Measurements from ENCODE around the gene CPVL.

The CPVL gene

DNA sequence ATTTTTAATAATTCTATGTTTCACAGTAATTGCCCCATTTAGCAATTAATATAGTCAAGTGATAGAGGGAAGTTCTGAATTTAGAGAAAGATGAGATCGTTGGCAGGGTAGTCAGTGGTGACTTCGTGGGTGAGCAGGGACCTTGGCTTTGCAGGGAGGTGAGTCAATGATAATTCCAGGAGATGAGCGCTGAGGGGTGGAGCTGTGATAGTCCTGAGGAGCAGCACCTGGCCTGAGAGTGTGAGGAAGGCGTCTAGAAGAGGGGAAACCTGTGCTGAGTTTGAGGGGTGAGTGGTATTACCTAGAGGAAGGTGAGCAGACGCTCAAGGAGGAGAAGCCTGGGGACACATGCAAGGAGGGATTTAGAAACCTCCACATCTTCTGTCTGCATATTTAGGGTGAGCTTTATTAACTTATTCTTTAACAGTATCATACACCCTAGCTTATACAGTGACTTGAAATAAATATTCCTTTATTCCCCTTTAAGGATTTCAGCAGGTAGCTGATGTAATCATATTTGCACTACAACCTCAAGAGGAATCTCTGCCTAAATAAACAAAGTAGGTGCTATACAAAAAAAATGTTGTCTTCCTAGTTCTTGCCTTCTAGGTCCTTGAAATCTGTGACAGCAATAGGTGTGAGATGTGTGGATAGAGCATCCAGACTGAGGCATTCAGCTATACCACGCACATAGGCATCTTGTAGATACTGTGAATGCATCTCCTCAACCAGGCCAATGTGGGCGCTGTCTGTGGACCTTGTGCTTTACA is 186.1 kb downstream of the CPVL start:
- H3K27ac ChIP-seq (ENCODE audit: low read depth, low read length) = no peak overlapping the region
- H3K36me3 ChIP-seq (ENCODE audit: insufficient read depth, low read length) = no peaks in the 10 kb centered on the region
- no peak overlapping the region for H3K9ac ChIP-seq (ENCODE audit: low read depth, low read length)
- WGBS = 82% methylated on average over 7 of the region's 7 CpGs
- peaks cover 22% of the 10 kb centered on the region for H3K4me1 ChIP-seq (ENCODE audit: insufficient read depth, low read length)
- H3K27me3 ChIP-seq (ENCODE audit: insufficient read depth, low read length) = peaks cover 54% of the 10 kb centered on the region
- H3K4me3 ChIP-seq (ENCODE audit: low read length) = no peak overlapping the region
- no peaks in the 10 kb centered on the region for H3K9me3 ChIP-seq (ENCODE audit: insufficient read depth, low read depth, low read length)

DNA sequence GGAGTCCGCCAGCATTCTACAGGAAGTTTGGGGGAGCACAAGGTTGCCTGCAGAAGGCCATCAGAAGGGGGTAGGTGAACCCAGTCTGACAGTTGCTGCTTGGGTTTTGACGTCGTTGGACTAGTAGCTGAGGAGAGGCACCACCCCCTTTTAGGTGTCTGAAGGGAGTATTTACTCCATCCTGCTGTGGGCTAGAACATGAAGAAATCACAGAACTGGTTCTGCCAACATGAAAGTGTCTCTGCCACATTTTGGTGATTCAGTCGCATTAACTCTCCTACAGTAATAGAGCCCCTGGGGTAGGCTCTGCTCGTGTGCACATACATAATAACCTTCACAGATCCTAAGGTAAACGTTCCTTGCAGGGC is 187.4 kb downstream of the CPVL start:
- H3K4me3 ChIP-seq (ENCODE audit: low read length) = peak overlapping the region; percentile 65
- H3K9me3 ChIP-seq (ENCODE audit: insufficient read depth, low read depth, low read length) = no peaks in the 10 kb centered on the region
- peaks cover 32% of the 10 kb centered on the region for H3K4me1 ChIP-seq (ENCODE audit: insufficient read depth, low read length)
- no peaks in the 10 kb centered on the region for H3K36me3 ChIP-seq (ENCODE audit: insufficient read depth, low read length)
- WGBS = 44% methylated on average over 6 of the region's 6 CpGs
- H3K9ac ChIP-seq (ENCODE audit: low read depth, low read length) = no peak overlapping the region
- H3K27me3 ChIP-seq (ENCODE audit: insufficient read depth, low read length) = peaks cover 59% of the 10 kb centered on the region
- no peak overlapping the region for H3K27ac ChIP-seq (ENCODE audit: low read depth, low read length)

DNA sequence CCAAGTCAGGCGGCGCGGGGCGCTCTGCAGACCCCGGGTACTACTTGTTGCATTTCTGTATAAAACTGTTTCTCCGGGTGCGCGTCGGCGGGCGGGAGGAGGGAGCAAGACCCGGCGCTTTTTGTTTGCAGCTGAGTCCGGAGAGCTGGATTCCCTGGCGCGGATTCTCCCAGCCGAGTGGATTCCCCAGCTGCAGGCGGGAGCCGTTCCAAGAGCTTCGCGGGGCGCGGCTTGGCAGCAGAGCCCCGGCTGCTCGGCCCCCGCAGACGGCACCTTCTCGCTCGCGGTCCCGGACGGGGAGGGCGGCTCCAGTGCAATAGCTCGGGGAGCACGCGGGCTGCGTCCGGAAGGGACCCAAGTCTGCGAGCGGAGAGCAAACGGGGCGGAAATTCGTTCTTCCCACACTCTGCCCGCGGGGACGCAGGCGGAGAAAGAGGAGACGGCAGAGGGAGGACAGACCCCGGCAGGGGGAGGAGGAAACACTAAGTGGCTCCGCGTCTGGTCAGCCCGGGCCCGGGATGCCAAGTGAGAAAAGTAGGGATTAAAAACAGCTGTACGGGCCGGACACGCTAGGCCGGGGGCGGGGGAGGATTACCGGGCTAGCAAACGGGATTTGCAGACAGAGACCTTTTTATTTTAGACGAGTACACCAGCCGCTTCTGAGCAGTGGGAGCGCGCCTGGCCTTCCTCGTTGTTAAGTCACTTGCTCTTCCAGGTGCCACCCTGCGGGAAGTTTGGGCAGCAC is 187.9 kb downstream of the CPVL start, which contains the start of gene TRIL:
TSS of gene TRIL (minus strand) at position 96 of the 745 bp plus-strand sequence. CDS start 284 bp downstream, outside the sequence.
- H3K27me3 ChIP-seq (ENCODE audit: insufficient read depth, low read length) = peaks cover 59% of the 10 kb centered on the region
- H3K36me3 ChIP-seq (ENCODE audit: insufficient read depth, low read length) = no peaks in the 10 kb centered on the region
- H3K4me1 ChIP-seq (ENCODE audit: insufficient read depth, low read length) = peaks cover 32% of the 10 kb centered on the region
- 2% methylated on average over 66 of the region's 66 CpGs for WGBS
- no peaks in the 10 kb centered on the region for H3K9me3 ChIP-seq (ENCODE audit: insufficient read depth, low read depth, low read length)
- H3K9ac ChIP-seq (ENCODE audit: low read depth, low read length) = peak within 1 kb of the TSS; percentile 57; the same call in 1 of the 2 replicates
- peak within 1 kb of the TSS; percentile 65 for H3K4me3 ChIP-seq (ENCODE audit: low read length)
- H3K27ac ChIP-seq (ENCODE audit: low read depth, low read length) = no peak within 1 kb of the TSS

DNA sequence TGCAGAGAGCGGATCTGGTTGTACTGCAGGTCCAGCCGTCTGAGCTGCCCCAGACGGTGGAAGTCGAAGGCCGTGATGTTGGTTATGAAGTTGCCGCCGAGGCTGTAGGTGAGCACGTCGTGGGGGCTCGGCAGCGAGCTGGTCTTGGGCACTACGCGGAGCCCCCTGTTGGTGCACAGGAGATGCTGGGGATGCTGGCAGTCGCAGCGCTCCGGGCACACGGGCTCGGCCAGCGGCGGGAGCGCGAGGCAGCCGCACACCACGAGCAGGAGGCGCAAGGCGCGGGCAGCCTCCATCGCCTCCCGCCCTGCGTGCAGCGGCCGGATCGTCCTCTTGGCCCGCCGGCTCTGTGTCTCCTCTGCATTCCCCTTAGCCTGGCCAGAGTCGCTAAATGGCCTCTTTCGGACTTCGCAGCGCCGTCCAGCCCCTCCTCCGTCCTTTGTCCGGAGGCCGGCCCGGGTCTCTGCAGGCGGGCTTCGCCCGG is 188.5 kb downstream of the CPVL start:
- Histone ChIP-seq H3K36me3 (ENCODE audit: insufficient read depth, low read length) (no peaks in the 10 kb centered on the region), H3K9ac (ENCODE audit: low read depth, low read length) (peak overlapping the region; percentile 57; the same call in 1 of the 2 replicates), H3K27ac (ENCODE audit: low read depth, low read length) (no peak overlapping the region), H3K4me1 (ENCODE audit: insufficient read depth, low read length) (peaks cover 31% of the 10 kb centered on the region), H3K4me3 (ENCODE audit: low read length) (peak overlapping the region; percentile 65), H3K27me3 (ENCODE audit: insufficient read depth, low read length) (peaks cover 59% of the 10 kb centered on the region), H3K9me3 (ENCODE audit: insufficient read depth, low read depth, low read length) (no peaks in the 10 kb centered on the region)
- WGBS = 2% methylated on average over 47 of the region's 47 CpGs

DNA sequence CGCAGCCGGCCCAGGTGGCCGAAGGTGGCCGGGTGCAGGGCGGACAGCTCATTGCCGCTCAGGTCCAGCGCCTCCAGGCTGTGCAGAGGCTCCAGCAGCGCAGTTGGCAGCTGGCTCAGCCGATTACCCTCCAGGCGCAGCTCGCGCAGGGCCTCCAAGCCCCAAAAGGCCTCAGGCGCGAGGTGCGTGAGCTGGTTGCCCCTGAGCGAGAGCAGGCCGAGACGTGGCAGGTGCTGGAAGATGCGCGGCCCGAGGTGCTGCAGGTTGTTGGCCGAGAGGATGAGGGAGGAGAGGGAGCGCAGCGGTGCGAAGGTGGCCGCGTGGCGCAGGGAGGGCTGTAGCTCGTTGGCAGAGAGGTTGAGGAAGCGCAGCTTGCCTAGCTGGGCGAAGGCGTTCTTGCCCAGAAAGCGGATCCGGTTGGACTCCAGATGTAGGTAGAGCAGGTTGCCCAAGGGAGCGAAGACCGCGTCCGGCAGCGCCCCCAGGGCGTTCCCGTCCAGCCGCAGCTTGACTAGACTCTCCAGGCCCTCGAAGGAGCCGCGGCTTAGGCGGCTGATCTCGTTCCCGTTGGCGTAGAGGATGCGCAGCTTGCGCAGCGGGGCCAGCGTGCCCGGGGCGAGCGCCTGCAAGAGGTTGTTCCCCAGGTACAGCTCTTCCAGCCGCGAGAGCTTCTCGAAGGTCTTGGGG is 189.1 kb downstream of the CPVL start:
- H3K4me1 ChIP-seq (ENCODE audit: insufficient read depth, low read length) = peaks cover 25% of the 10 kb centered on the region
- no peaks in the 10 kb centered on the region for H3K9me3 ChIP-seq (ENCODE audit: insufficient read depth, low read depth, low read length)
- peak overlapping the region; percentile 65 for H3K4me3 ChIP-seq (ENCODE audit: low read length)
- WGBS = 4% methylated on average over 59 of the region's 59 CpGs
- peaks cover 59% of the 10 kb centered on the region for H3K27me3 ChIP-seq (ENCODE audit: insufficient read depth, low read length)
- peak overlapping the region; percentile 57; the same call in 1 of the 2 replicates for H3K9ac ChIP-seq (ENCODE audit: low read depth, low read length)
- H3K27ac ChIP-seq (ENCODE audit: low read depth, low read length) = no peak overlapping the region
- no peaks in the 10 kb centered on the region for H3K36me3 ChIP-seq (ENCODE audit: insufficient read depth, low read length)

DNA sequence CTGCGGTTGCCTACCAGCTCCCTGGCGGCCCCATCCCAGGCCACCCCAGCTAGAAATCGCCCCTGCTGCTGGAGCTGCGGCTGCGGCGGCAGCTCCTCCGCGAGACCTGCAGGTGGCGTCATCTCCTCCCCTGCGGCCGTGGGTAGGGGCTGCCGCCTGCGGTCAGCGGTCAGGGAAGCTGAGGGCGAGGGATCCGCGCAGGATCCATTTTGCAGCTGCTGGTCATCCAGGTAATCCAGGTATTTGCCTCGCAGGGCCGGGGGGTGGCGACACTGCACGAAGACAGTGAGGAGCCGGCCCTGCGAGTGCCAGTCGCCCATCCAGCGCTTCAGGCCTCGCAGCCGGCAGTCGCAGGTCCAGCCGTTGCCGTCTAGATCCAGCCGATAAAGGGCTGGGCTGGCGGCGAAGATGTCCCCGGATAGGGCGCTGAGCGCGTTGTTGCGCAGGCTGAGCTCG is 189.7 kb downstream of the CPVL start:
- WGBS = under 1% methylated on average over 39 of the region's 39 CpGs
- H3K36me3 ChIP-seq (ENCODE audit: insufficient read depth, low read length) = no peaks in the 10 kb centered on the region
- H3K27me3 ChIP-seq (ENCODE audit: insufficient read depth, low read length) = peaks cover 59% of the 10 kb centered on the region
- peak overlapping the region; percentile 65 for H3K4me3 ChIP-seq (ENCODE audit: low read length)
- H3K4me1 ChIP-seq (ENCODE audit: insufficient read depth, low read length) = peaks cover 21% of the 10 kb centered on the region
- peak overlapping the region; percentile 44; the same call in 1 of the 2 replicates for H3K9ac ChIP-seq (ENCODE audit: low read depth, low read length)
- H3K27ac ChIP-seq (ENCODE audit: low read depth, low read length) = no peak overlapping the region
- no peaks in the 10 kb centered on the region for H3K9me3 ChIP-seq (ENCODE audit: insufficient read depth, low read depth, low read length)

DNA sequence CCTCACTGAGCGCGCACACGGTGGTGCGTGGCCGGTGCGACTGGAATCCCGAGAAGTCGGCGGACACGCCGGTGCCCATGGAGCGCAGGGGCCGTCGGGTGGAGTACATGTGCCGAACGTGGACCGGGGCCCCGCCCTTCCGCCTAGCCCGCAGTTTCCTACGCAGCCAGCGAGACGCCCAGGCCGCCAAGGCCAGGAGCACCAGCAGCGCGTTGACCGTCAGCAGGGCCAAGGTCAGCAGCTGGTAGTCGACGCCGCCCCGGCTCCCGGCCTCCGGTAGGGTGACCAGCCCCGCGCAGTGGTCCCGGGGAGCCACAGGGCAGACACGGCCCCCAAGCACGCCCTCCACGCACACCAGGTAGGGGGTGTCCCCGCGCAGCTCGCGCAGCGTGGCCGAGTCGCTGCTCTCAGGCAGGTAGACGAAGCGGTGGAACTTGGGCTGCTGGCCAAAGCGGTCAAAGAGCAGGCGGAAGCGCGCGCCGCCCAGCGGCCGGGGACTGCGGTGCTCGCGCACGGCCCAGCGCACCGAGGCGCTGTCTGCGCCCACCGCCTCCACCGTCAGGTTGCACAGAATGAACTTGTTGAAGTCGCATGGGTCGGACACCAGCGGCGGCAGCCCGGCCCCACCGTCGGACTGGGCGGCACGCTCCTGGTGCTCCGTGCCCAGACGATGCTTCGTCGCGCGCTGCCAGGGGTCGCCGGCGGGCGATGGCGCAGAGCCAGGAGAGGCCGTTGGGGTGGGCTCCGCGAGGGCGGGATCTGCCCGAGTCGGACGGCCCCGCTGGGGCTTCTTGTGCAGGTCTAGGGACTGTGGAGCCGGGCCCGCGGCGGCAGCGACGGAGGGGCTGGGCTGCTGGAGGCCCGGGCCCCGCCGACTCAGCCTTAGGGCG is 190.4 kb downstream of the CPVL start:
- Histone ChIP-seq H3K9me3 (ENCODE audit: insufficient read depth, low read depth, low read length) (no peaks in the 10 kb centered on the region), H3K27me3 (ENCODE audit: insufficient read depth, low read length) (peaks cover 59% of the 10 kb centered on the region), H3K4me1 (ENCODE audit: insufficient read depth, low read length) (peaks cover 19% of the 10 kb centered on the region), H3K27ac (ENCODE audit: low read depth, low read length) (no peak overlapping the region), H3K4me3 (ENCODE audit: low read length) (peak overlapping the region; percentile 65), H3K9ac (ENCODE audit: low read depth, low read length) (peak overlapping the region; percentile 44; the same call in 1 of the 2 replicates), H3K36me3 (ENCODE audit: insufficient read depth, low read length) (no peaks in the 10 kb centered on the region)
- 36% methylated on average over 104 of the region's 104 CpGs for WGBS

DNA sequence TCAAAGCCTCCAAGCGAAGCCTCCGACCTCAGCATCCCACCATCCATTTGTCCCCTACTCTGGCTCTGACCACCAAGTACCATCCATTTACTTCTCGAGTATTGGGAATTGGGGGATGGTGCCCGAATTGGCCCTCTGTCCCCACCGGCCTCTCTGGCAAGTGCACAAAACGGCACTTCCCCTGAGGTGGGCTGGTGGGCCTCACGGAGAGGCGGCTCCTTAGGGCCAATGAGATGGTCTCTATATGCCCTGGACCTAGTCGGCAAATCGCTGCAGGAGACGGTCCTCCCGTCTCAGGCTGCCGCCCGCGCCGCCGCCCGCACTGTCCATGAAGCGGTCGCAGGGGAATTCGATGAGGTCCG is 191.0 kb downstream of the CPVL start:
- H3K4me3 ChIP-seq (ENCODE audit: low read length) = peak overlapping the region; percentile 65; the same call in 1 of the 2 replicates
- peaks cover 55% of the 10 kb centered on the region for H3K27me3 ChIP-seq (ENCODE audit: insufficient read depth, low read length)
- H3K9me3 ChIP-seq (ENCODE audit: insufficient read depth, low read depth, low read length) = no peaks in the 10 kb centered on the region
- no peak overlapping the region for H3K27ac ChIP-seq (ENCODE audit: low read depth, low read length)
- WGBS = 95% methylated on average over 22 of the region's 22 CpGs
- H3K36me3 ChIP-seq (ENCODE audit: insufficient read depth, low read length) = no peaks in the 10 kb centered on the region
- H3K4me1 ChIP-seq (ENCODE audit: insufficient read depth, low read length) = peaks cover 19% of the 10 kb centered on the region
- H3K9ac ChIP-seq (ENCODE audit: low read depth, low read length) = no peak overlapping the region

DNA sequence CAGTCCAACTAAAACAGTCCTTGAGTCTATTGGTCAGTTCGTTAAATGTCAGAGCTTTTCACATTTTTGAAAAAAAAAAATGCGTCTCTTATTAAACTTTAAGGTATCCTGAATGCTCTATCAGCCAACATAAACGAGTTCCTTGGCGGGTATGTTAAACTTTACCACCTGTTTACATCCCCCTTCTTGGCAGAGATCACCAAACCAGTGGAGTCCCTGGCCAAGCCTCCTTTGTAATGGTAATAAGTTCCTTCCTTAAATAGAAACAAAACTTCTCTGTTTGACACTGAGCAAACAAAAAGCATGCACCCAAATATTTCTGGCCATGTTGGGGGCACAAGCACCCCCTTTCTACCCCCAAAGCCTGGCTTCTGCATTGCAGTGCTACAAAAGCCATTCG is 191.4 kb downstream of the CPVL start:
- Histone ChIP-seq H3K9ac (ENCODE audit: low read depth, low read length) (no peak overlapping the region), H3K36me3 (ENCODE audit: insufficient read depth, low read length) (no peaks in the 10 kb centered on the region), H3K4me1 (ENCODE audit: insufficient read depth, low read length) (peaks cover 19% of the 10 kb centered on the region), H3K9me3 (ENCODE audit: insufficient read depth, low read depth, low read length) (no peaks in the 10 kb centered on the region), H3K4me3 (ENCODE audit: low read length) (no peak overlapping the region), H3K27me3 (ENCODE audit: insufficient read depth, low read length) (peaks cover 52% of the 10 kb centered on the region), H3K27ac (ENCODE audit: low read depth, low read length) (no peak overlapping the region)
- WGBS = 87% methylated on average over 5 of the region's 5 CpGs

DNA sequence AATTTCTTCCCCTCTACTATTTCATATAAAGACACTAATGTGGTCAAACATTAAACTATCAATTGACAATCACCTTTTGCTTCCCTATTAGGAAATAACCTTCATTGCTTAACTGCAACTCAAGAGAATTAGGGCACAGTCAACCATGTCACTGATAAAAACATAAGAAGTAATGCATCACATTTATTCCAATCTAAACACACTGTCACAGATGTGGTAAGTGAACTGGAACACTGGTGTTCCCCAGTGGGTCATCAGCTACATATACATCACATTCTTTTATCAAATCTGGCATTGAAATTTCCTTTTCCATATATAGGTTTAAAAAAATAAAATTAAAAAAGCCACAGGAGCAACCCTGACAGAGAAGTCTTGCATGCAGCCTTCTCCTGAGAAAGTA is 191.9 kb downstream of the CPVL start:
- Histone ChIP-seq H3K9me3 (ENCODE audit: insufficient read depth, low read depth, low read length) (no peaks in the 10 kb centered on the region), H3K27me3 (ENCODE audit: insufficient read depth, low read length) (peaks cover 47% of the 10 kb centered on the region), H3K36me3 (ENCODE audit: insufficient read depth, low read length) (no peaks in the 10 kb centered on the region), H3K9ac (ENCODE audit: low read depth, low read length) (no peak overlapping the region), H3K4me1 (ENCODE audit: insufficient read depth, low read length) (peaks cover 19% of the 10 kb centered on the region), H3K4me3 (ENCODE audit: low read length) (no peak overlapping the region), H3K27ac (ENCODE audit: low read depth, low read length) (no peak overlapping the region)

All from HUES64 (cell line).